Neuronal stem cell (in vitro differentiated cells): ENCODE results near the gene PRLR.

Experiments used
- DNase-seq: peaks from one replicate; pipeline ENCODE4 v3.0.0-alpha.2; 2013; ENCODE audit warnings: low spot score
- H2AFZ ChIP-seq: one replicate; pipeline ENCODE4 v1.6.1; 2013; ENCODE audit warnings: mild to moderate bottlenecking, low read length, inconsistent platforms
- H2AK5ac ChIP-seq: 2 replicates; pipeline ENCODE4 v1.6.1; 2013; ENCODE audit warnings: low read depth, mild to moderate bottlenecking, inconsistent platforms, low read length, moderate library complexity, mixed read lengths
- H2BK120ac ChIP-seq: 2 replicates; pipeline ENCODE4 v1.6.1; 2013; ENCODE audit warnings: low read depth, mild to moderate bottlenecking, inconsistent platforms, low read length, moderate library complexity, mixed read lengths
- H2BK12ac ChIP-seq: one replicate; pipeline ENCODE4 v1.6.1; 2013; ENCODE audit warnings: low read length, inconsistent platforms
- H2BK15ac ChIP-seq: 2 replicates; pipeline ENCODE4 v1.6.1; 2013; ENCODE audit warnings: mild to moderate bottlenecking, low read length, inconsistent platforms, mixed read lengths
- H2BK5ac ChIP-seq: one replicate; pipeline ENCODE4 v1.6.1; 2013; ENCODE audit warnings: inconsistent platforms, mild to moderate bottlenecking, low read length, moderate library complexity
- H3K14ac ChIP-seq: one replicate; pipeline ENCODE4 v1.6.1; 2013; ENCODE audit warnings: low read length, inconsistent platforms
- H3K18ac ChIP-seq: 2 replicates; pipeline ENCODE4 v1.6.1; 2013; ENCODE audit warnings: low read length, inconsistent platforms
- H3K23ac ChIP-seq: 2 replicates; pipeline ENCODE4 v1.6.1; 2013; ENCODE audit warnings: low read depth, mild to moderate bottlenecking, mixed read lengths, low read length, inconsistent platforms; ENCODE audit not compliant: poor library complexity
- H3K27ac ChIP-seq: replicated peaks from 3 replicates; pipeline ENCODE4 v1.5.1; 2013; ENCODE audit warnings: low read length, inconsistent platforms
- H3K27me3 ChIP-seq, 3 experiments: 2 replicates each; pipeline ENCODE4 v1.6.1; 2013; ENCODE audit warnings: low read length in 3 of 3, mild to moderate bottlenecking in 2 of 3, inconsistent platforms in 1 of 3, low read depth in 1 of 3, mixed read lengths in 1 of 3, moderate library complexity in 1 of 3; ENCODE audit not compliant: control insufficient read depth in 3 of 3, insufficient read depth in 3 of 3
- H3K36me3 ChIP-seq, 2 donors: replicated peaks in 1 of 2; 2 replicates each; pipeline ENCODE4 v1.6.1; 2013; ENCODE audit warnings: low read length in 2 of 2; ENCODE audit not compliant: control insufficient read depth in 2 of 2, insufficient read depth in 2 of 2
- H3K4ac ChIP-seq: 2 replicates; pipeline ENCODE4 v1.6.1; 2013; ENCODE audit warnings: inconsistent platforms, mild to moderate bottlenecking, low read length, moderate library complexity
- H3K4me1 ChIP-seq, 2 donors: 1 replicate in 1 of 2; 2 replicates in 1 of 2; pipeline ENCODE4 v1.6.1; 2013; ENCODE audit warnings: low read length in 2 of 2, low read depth in 1 of 2; ENCODE audit not compliant: control insufficient read depth in 2 of 2, insufficient read depth in 1 of 2
- H3K4me2 ChIP-seq: one replicate; pipeline ENCODE4 v1.6.1; 2013; ENCODE audit warnings: mild to moderate bottlenecking, low read length, inconsistent platforms; ENCODE audit not compliant: insufficient read depth, poor library complexity, severe bottlenecking
- H3K4me3 ChIP-seq, 2 donors: 2 replicates each; pipeline ENCODE4 v1.5.1; 2013; ENCODE audit warnings: low read length in 2 of 2, mild to moderate bottlenecking in 2 of 2, inconsistent platforms in 1 of 2, moderate library complexity in 1 of 2
- H3K79me1 ChIP-seq: one replicate; pipeline ENCODE4 v1.6.1; 2013; ENCODE audit warnings: low read depth, mild to moderate bottlenecking, inconsistent platforms, low read length, moderate library complexity
- H3K9ac ChIP-seq: one replicate; pipeline ENCODE4 v1.6.1; 2013; ENCODE audit warnings: mild to moderate bottlenecking, low read depth, low read length, inconsistent platforms; ENCODE audit not compliant: poor library complexity
- H3K9me3 ChIP-seq, 2 donors: replicated peaks in 1 of 2; 2 replicates each; pipeline versions ENCODE3 to v1.6.1; 2013; ENCODE audit warnings: low read length in 2 of 2, mild to moderate bottlenecking in 2 of 2, inconsistent platforms in 1 of 2, low read depth in 1 of 2, mixed read lengths in 1 of 2, moderate library complexity in 1 of 2; ENCODE audit not compliant: control insufficient read depth in 2 of 2, insufficient read depth in 1 of 2
- H4K8ac ChIP-seq: one replicate; pipeline ENCODE4 v1.6.1; 2013; ENCODE audit warnings: low read depth, mild to moderate bottlenecking, inconsistent platforms, low read length, moderate library complexity
- H4K91ac ChIP-seq: one replicate; pipeline ENCODE4 v1.6.1; 2013; ENCODE audit warnings: low read length, low read depth, mild to moderate bottlenecking, inconsistent platforms; ENCODE audit not compliant: poor library complexity
- WGBS, 2 donors: extraction: QIAGEN DNeasy Blood & Tissue Kit; methylation state at CpG; one replicate each; pipeline ENCODE4 v1.1.7; 2013; ENCODE audit warnings: missing lambda C conversion rate in 2 of 2, mixed read lengths in 1 of 2; ENCODE audit not compliant: insufficient read length in 2 of 2, insufficient replicate concordance in 1 of 2; ENCODE audit errors: extremely low coverage in 2 of 2; 5-methylcytosine and 5-hydroxymethylcytosine counted together

Gene PRLR

DNA sequence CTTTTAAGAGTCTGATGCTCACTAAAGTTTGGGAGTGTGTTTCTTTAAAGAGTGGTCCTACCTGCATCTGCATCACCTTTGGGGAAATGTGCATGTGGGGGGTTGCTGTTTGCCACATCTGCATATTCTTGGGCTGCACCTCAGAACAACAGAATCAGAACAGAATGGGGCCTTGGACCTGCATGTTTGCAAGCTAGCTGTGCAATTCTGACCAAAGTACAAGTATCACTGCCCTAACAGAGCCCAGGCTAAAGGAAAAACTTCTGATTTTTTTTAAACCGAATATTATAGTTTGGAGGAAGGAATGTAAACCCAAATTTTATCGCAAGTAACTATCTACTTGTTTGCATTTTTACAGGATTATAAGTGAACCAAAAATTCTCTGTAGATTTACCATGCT is 34.2 kb upstream of the PRLR start:
- Histone ChIP-seq H3K23ac (no peak overlapping the region), H4K91ac (no peak overlapping the region), H3K79me1 (no peaks in the 10 kb centered on the region), H2AFZ (no peak overlapping the region), H3K4me2 (no peak overlapping the region), H2BK120ac (no peak overlapping the region), H3K27ac (no peak overlapping the region), H3K18ac (no peak overlapping the region), H3K4me1 (no peaks in the 10 kb centered on the region), H3K9ac (no peak overlapping the region), H3K36me3 (no peaks in the 10 kb centered on the region), H3K27me3 (peaks cover 0 to 2% (median 0%) of the 10 kb centered on the region in 3 experiments), H3K4me3 (no peak overlapping the region), H3K9me3 (peaks cover 3 to 4% of the 10 kb centered on the region in 2 donors), H3K4ac (no peak overlapping the region), H2AK5ac (no peak overlapping the region), H3K14ac (no peak overlapping the region), H4K8ac (no peak overlapping the region), H2BK5ac (no peak overlapping the region), H2BK15ac (no peak overlapping the region), H2BK12ac (no peak overlapping the region)
- no peak for DNase-seq
- no CpG with 5 or more reads among the region's 2 CpGs for WGBS, 2 donors

- Histone ChIP-seq H3K14ac (no peak overlapping the region), H4K91ac (no peak overlapping the region), H3K4me2 (no peak overlapping the region), H3K27me3 (peaks cover 0 to 2% (median 0%) of the 10 kb centered on the region in 3 experiments), H3K9me3 (peaks cover 3 to 4% of the 10 kb centered on the region in 2 donors), H3K79me1 (no peaks in the 10 kb centered on the region), H3K18ac (no peak overlapping the region), H3K4me3 (no peak overlapping the region), H3K4me1 (no peaks in the 10 kb centered on the region), H2BK15ac (no peak overlapping the region), H2BK5ac (no peak overlapping the region), H3K36me3 (no peaks in the 10 kb centered on the region), H2AFZ (no peak overlapping the region), H2BK120ac (no peak overlapping the region), H2BK12ac (no peak overlapping the region), H4K8ac (no peak overlapping the region), H3K9ac (no peak overlapping the region), H2AK5ac (no peak overlapping the region), H3K27ac (no peak overlapping the region), H3K4ac (no peak overlapping the region), H3K23ac (no peak overlapping the region)
- DNase-seq = no peak
- WGBS, 2 donors = no CpG with 5 or more reads among the region's 2 CpGs
Observed at GRCh38 chr5:35263266-35263877, 33.1 kb upstream of the PRLR start.

GRCh38 chr5:35253582-35253981 is 23.3 kb upstream of the PRLR start:
- Histone ChIP-seq H2AK5ac (no peak overlapping the region), H4K91ac (no peak overlapping the region), H2BK15ac (no peak overlapping the region), H2AFZ (no peak overlapping the region), H2BK120ac (no peak overlapping the region), H2BK12ac (no peak overlapping the region), H3K23ac (no peak overlapping the region), H3K27me3 (no peaks in the 10 kb centered on the region), H3K4me1 (peaks cover 0 to 10% of the 10 kb centered on the region in 2 donors), H3K9ac (no peak overlapping the region), H3K18ac (no peak overlapping the region), H3K79me1 (no peaks in the 10 kb centered on the region), H3K14ac (no peak overlapping the region), H3K4me2 (no peak overlapping the region), H4K8ac (no peak overlapping the region), H3K4me3 (no peak overlapping the region), H3K9me3 (peaks cover 2 to 16% of the 10 kb centered on the region in 2 donors), H3K27ac (no peak overlapping the region), H2BK5ac (no peak overlapping the region), H3K4ac (no peak overlapping the region), H3K36me3 (no peaks in the 10 kb centered on the region)
- WGBS, 2 donors = no CpG with 5 or more reads among the region's 3 CpGs
- no peak for DNase-seq

DNA sequence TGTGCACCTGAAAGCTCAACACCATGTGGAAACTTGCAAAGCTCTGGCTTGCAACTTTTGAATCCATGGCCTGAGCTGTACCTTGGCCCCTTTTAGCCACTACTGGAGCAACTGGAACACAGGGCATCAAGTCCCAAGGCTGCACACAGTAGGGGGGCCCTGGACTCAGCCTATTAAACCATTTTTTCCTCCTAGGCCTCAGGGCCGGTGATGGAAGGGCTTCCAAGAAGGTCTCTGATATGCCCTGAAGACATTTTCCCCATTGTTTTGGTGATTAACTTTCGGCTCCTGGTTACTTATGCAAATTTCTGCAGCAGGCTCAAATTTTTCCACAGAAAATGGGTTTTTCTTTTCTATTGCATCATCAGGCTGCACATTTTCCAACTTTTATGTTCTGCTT is 22.7 kb upstream of the PRLR start:
- no CpG with 5 or more reads among the region's 2 CpGs for WGBS, 2 donors
- Histone ChIP-seq H3K79me1 (no peaks in the 10 kb centered on the region), H3K4me2 (no peak overlapping the region), H2AFZ (no peak overlapping the region), H3K27ac (no peak overlapping the region), H4K8ac (no peak overlapping the region), H3K9me3 (peaks cover 2 to 18% of the 10 kb centered on the region in 2 donors), H4K91ac (no peak overlapping the region), H3K27me3 (no peaks in the 10 kb centered on the region), H3K18ac (no peak overlapping the region), H2BK5ac (no peak overlapping the region), H3K23ac (no peak overlapping the region), H3K36me3 (no peaks in the 10 kb centered on the region), H3K14ac (no peak overlapping the region), H3K4ac (no peak overlapping the region), H2BK12ac (no peak overlapping the region), H2BK15ac (no peak overlapping the region), H2BK120ac (no peak overlapping the region), H2AK5ac (no peak overlapping the region), H3K4me1 (peaks cover 0 to 12% of the 10 kb centered on the region in 2 donors), H3K9ac (no peak overlapping the region), H3K4me3 (no peak overlapping the region)
- no peak for DNase-seq
